Caco-2 (cell line): ENCODE results near the gene CEL. TPM values are rescaled to one million over a fixed set of nuclear protein-coding genes. Genes with fewer than 3 reads are reported as not detected.

Experiments used
- BruUV-seq: library from RNA; stranded (reverse); fragments of 400-500 nt; replicated peaks from 2 replicates; lab custom pipeline; 2021; lab: Mats Ljungman, UMichigan
- CTCF ChIA-PET: fragments of 300-600 bp; sonication (Branson Sonifier 250); formaldehyde crosslinking; loops from one replicate; lab custom pipeline; 2022; ENCODE audit warnings: antibody characterized with exemption; lab: Charles Lee
- POLR2A ChIA-PET: fragments of 300-600 bp; sonication (Branson Sonifier 250); formaldehyde crosslinking; loops from one replicate; lab custom pipeline; 2022; ENCODE audit warnings: antibody characterized with exemption; lab: Charles Lee
- DNase-seq, 2 experiments: peaks; one replicate each; pipeline versions ENCODE4 v3.0.0 to v3.0.0-alpha.2; 2020 to 2022
- H3K27me3 ChIP-seq: replicated peaks from 2 replicates; pipeline ENCODE4 v1.6.0; 2011; ENCODE audit warnings: low read length; ENCODE audit not compliant: control insufficient read depth, insufficient read depth
- H3K36me3 ChIP-seq: 2 replicates; pipeline ENCODE4 v1.5.1; 2011; ENCODE audit warnings: low read length; ENCODE audit not compliant: control insufficient read depth, insufficient read depth
- H3K4me1 ChIP-seq: fragments of 250-450 bp; sonication (Bioruptor Pico); 2 replicates; pipeline ENCODE4 v1.5.1; 2020; ENCODE audit warnings: mild to moderate bottlenecking
- H3K4me3 ChIP-seq: 2 replicates; pipeline ENCODE4 v1.5.1; 2011; ENCODE audit warnings: low read depth, mild to moderate bottlenecking, control low read depth, low read length
- H3K9me3 ChIP-seq: fragments of 250-450 bp; sonication (Bioruptor Pico); 2 replicates; pipeline ENCODE4 v1.5.1; 2020; ENCODE audit warnings: mild to moderate bottlenecking, moderate library complexity
- H3K27ac Mint-ChIP-seq: one replicate; pipeline ENCODE4 v1.8.0; 2022; ENCODE audit warnings: mixed read lengths; ENCODE audit not compliant: unreplicated experiment
- H3K27me3 Mint-ChIP-seq: one replicate; pipeline ENCODE4 v1.8.0; 2022; ENCODE audit warnings: mixed read lengths; ENCODE audit not compliant: insufficient read depth, unreplicated experiment
- H3K36me3 Mint-ChIP-seq: one replicate; pipeline ENCODE4 v1.8.0; 2022; ENCODE audit warnings: mild to moderate bottlenecking, mixed read lengths; ENCODE audit not compliant: insufficient read depth, unreplicated experiment
- H3K4me1 Mint-ChIP-seq: one replicate; pipeline ENCODE4 v1.8.0; 2022; ENCODE audit warnings: low read depth, mixed read lengths; ENCODE audit not compliant: unreplicated experiment
- H3K4me3 Mint-ChIP-seq: one replicate; pipeline ENCODE4 v1.8.0; 2022; ENCODE audit warnings: mild to moderate bottlenecking, moderate library complexity, mixed read lengths; ENCODE audit not compliant: unreplicated experiment
- H3K9me3 Mint-ChIP-seq: one replicate; pipeline ENCODE4 v1.8.0; 2022; ENCODE audit warnings: mixed read lengths; ENCODE audit not compliant: unreplicated experiment
- intact Hi-C: fragments of 100-400 bp; cut with micrococcal nuclease; formaldehyde crosslinking; loops from one replicate; pipeline ENCODE4 v1.10.0; 2022; ENCODE audit not compliant: unreplicated experiment
- total RNA-seq: library from RNA; stranded (reverse); gene quantifications from 2 replicates; pipeline ENCODE4 v1.2.3, GENCODE V29; 2022
- TF ChIP-seq, protein P1 (sequence below), 2 experiments: fragments of 200-600 bp in 1 of 2; IDR thresholded peaks; 1 replicate in 1 of 2; 2 replicates in 1 of 2; pipeline versions ENCODE4 v1.5.1 to v1.8.0; 2011 to 2022; ENCODE audit warnings: antibody characterized with exemption in 1 of 2, control low read depth in 1 of 2, inconsistent platforms in 1 of 2, low read depth in 1 of 2, low read length in 1 of 2, mild to moderate bottlenecking in 1 of 2, moderate library complexity in 1 of 2; ENCODE audit not compliant: insufficient read depth in 1 of 2, severe bottlenecking in 1 of 2, unreplicated experiment in 1 of 2

Gene CEL
- total RNA-seq, 1 experiment from 2014 or later, result 2.0 TPM

DNA sequence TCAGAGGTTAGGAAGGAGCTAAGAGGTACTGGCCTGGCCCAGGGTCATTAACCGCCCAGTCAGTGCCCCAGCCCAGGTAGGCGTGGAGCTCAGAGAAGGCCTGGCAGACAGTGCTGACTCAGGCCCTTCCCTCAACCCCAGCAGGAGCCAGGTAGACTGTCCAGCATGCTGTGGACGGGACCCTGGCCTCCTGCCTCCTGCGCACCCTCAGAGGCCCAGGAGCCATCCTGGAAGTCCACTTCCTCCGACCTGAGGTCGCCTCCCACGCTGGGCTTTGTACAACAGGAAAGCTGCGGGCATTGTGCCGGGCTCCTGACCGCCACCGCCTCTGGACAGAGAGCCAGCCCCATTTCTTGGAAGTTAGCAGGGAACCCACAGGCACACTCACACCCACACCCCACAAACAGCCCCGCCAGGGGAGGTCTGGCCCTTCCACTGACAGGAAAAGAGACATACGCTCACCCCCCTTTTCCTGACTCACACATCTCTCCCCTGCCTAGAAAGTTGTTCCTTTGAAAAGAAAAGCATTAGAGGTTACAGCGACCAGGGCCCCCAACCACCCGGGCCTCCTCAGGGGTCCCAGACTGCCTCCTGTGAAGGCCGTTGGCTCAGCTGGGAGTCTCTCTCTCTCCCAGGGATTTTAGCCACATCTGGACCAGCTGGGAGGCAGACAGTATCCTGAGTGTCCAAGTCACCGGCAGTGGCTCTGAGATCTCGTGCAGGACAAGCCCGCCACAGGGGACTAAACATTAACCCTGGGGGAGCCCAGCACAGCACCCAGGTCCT, 51.6 kb downstream of the CEL start:
- H3K4me3 Mint-ChIP-seq, result no peak overlapping the region
- POLR2A ChIA-PET, result no interaction called here
- Histone ChIP-seq H3K27me3 (no peaks in the 10 kb centered on the region), H3K36me3 (no peaks in the 10 kb centered on the region; the same call in 1 of the 2 replicates), H3K4me1 (peaks cover 3% of the 10 kb centered on the region; the same call in 1 of the 2 replicates), H3K4me3 (no peak overlapping the region), H3K9me3 (no peaks in the 10 kb centered on the region)
- no peak for DNase-seq
- peaks cover 28% of the 10 kb centered on the region for H3K36me3 Mint-ChIP-seq
- H3K27me3 Mint-ChIP-seq, result no peaks in the 10 kb centered on the region
- intact Hi-C loops, result no loop called here
- H3K27ac Mint-ChIP-seq, result no peak overlapping the region
- no peaks in the 10 kb centered on the region for H3K4me1 Mint-ChIP-seq
- H3K9me3 Mint-ChIP-seq, result no peaks in the 10 kb centered on the region
- no TSS peak for BruUV-seq
- TF ChIP-seq, protein P1, sequence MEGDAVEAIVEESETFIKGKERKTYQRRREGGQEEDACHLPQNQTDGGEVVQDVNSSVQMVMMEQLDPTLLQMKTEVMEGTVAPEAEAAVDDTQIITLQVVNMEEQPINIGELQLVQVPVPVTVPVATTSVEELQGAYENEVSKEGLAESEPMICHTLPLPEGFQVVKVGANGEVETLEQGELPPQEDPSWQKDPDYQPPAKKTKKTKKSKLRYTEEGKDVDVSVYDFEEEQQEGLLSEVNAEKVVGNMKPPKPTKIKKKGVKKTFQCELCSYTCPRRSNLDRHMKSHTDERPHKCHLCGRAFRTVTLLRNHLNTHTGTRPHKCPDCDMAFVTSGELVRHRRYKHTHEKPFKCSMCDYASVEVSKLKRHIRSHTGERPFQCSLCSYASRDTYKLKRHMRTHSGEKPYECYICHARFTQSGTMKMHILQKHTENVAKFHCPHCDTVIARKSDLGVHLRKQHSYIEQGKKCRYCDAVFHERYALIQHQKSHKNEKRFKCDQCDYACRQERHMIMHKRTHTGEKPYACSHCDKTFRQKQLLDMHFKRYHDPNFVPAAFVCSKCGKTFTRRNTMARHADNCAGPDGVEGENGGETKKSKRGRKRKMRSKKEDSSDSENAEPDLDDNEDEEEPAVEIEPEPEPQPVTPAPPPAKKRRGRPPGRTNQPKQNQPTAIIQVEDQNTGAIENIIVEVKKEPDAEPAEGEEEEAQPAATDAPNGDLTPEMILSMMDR (IDR thresholded peaks at IDR 0.05; ENCODE audit: insufficient read depth in 1 of 2, low read depth in 1 of 2, low read length in 1 of 2, severe bottlenecking in 1 of 2, unreplicated experiment in 1 of 2), result no peak
- CTCF ChIA-PET, result interaction anchor here (1.7 kb wide), 1 partner anchor 31 kb away, joined by 8 read pairs; no protein-coding TSS in a partner anchor

DNA sequence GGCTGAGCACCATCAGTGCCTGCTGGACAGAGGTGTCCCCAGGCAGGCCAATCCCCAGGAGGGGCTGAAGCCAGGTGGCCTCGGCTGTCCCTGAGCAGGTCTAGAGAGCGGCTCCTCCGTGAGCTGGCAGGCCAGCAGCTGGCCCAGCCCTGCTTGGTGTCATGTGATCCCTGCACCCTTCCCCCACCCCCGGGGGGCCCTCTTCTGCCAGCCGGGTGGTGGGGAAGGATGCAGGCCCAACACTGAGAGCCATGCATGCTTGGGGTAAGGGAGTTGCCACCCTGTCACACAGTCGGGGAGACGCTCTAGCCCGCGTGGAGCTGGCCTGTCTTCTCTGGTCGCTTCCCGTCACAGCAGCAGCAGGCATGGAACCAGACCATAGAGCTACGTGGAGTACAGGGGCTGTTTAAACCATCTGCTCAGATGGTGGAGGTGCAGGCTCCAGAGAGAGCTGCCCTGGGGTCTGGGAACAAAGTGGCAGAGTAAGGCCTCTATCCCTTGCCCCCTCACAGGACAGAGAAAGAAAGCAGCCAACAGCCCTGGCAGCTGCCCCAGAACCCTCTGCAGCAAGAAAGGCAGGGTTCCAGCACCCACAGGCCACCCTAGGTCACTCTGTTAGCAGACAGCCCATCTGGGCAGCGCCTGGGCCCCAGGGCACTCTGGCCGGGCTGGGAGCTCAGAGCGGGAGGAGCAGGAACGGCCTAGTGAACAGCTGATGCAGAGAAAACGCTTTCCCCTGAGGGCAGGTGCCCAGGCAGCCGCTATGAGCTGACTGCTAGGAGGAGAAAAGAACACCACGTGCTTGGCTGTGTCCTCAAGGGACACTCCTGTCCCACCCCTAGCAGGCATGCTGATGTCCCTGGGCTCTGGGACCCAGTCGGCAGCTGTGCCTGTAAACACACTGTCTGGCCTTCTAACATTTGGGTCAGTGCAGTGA, 52.4 kb downstream of the CEL start:
- H3K36me3 ChIP-seq, result no peaks in the 10 kb centered on the region
- H3K4me1 Mint-ChIP-seq, result no peaks in the 10 kb centered on the region
- H3K4me1 ChIP-seq, result peaks cover 3% of the 10 kb centered on the region
- TF ChIP-seq, protein P1 (IDR thresholded peaks at IDR 0.05; ENCODE audit: insufficient read depth in 1 of 2, low read depth in 1 of 2, low read length in 1 of 2, severe bottlenecking in 1 of 2, unreplicated experiment in 1 of 2), result no peak
- H3K4me3 Mint-ChIP-seq, result no peak overlapping the region
- peak in 1 of 2 experiments; percentile 66 for DNase-seq
- BruUV-seq, result no TSS peak
- H3K27me3 Mint-ChIP-seq, result no peaks in the 10 kb centered on the region
- H3K36me3 Mint-ChIP-seq, result peaks cover 28% of the 10 kb centered on the region
- H3K9me3 ChIP-seq, result no peaks in the 10 kb centered on the region
- intact Hi-C loops, result no loop called here
- H3K27ac Mint-ChIP-seq, result no peak overlapping the region
- ChIA-PET POLR2A (no interaction called here), CTCF (interaction anchor here (1.7 kb wide), 1 partner anchor 30 kb away, joined by 8 read pairs; no protein-coding TSS in a partner anchor)
- no peaks in the 10 kb centered on the region for H3K9me3 Mint-ChIP-seq
- no peaks in the 10 kb centered on the region for H3K27me3 ChIP-seq
- H3K4me3 ChIP-seq, result no peak overlapping the region
